ENCODE data around the gene SFRP2. TPM values are rescaled to one million over a fixed set of nuclear protein-coding genes. Genes with fewer than 3 reads are reported as not detected.

Gene SFRP2
- total and polyA plus RNA-seq, 4 donors = 0.08 to 0.09 TPM; not detected in 2

DNA sequence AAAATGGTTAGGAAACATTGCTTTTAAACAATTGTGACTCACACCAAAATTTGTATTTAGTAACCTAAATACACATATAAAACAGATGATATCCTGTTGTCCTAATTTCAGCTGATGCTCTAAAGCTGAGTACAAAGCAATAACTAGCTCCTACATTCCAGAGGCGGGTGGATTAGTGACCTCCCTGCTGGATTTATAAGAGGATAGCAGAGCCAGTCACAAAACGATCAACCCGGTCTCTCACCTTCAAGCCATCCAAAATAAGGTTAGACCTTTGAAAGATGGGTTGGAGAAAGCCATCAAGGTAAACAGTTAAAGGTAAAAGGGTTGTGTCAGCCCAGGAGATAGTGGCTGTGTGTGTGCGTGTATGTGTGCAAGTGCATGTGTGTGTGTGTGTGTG lies 43.2 kb upstream of the SFRP2 start:
- 76% methylated on average over 4 of the region's 4 CpGs for WGBS
- no peak overlapping the region for H3K4me3 ChIP-seq (ENCODE audit: low read depth in 1 of 3, low read length in 3 of 3)
- no peak for DNase-seq (ENCODE audit: low spot score)
- no peaks in the 10 kb centered on the region for H3K9me3 ChIP-seq (ENCODE audit: control insufficient read depth in 4 of 4, low read length in 3 of 4)
- no peak overlapping the region for H3K9ac ChIP-seq (ENCODE audit: low read depth in 1 of 2, low read length in 2 of 2)
- no peak for TF ChIP-seq JUND (IDR thresholded peaks at IDR 0.05)
- TF ChIP-seq SP1 (IDR thresholded peaks at IDR 0.05) = no peak
- TF ChIP-seq REST (IDR thresholded peaks at IDR 0.05) = no peak
- TF ChIP-seq, protein P1, sequence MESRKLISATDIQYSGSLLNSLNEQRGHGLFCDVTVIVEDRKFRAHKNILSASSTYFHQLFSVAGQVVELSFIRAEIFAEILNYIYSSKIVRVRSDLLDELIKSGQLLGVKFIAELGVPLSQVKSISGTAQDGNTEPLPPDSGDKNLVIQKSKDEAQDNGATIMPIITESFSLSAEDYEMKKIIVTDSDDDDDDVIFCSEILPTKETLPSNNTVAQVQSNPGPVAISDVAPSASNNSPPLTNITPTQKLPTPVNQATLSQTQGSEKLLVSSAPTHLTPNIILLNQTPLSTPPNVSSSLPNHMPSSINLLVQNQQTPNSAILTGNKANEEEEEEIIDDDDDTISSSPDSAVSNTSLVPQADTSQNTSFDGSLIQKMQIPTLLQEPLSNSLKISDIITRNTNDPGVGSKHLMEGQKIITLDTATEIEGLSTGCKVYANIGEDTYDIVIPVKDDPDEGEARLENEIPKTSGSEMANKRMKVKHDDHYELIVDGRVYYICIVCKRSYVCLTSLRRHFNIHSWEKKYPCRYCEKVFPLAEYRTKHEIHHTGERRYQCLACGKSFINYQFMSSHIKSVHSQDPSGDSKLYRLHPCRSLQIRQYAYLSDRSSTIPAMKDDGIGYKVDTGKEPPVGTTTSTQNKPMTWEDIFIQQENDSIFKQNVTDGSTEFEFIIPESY (IDR thresholded peaks at IDR 0.05) = no peak
- TF ChIP-seq, protein P2, sequence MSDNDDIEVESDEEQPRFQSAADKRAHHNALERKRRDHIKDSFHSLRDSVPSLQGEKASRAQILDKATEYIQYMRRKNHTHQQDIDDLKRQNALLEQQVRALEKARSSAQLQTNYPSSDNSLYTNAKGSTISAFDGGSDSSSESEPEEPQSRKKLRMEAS (IDR thresholded peaks at IDR 0.05) = no peak
- TF ChIP-seq HNF4A (conservative IDR thresholded peaks at IDR 0.05) = no peak
- TF ChIP-seq RAD21 (IDR thresholded peaks at IDR 0.05) = no peak
- TF ChIP-seq TAF1 (conservative IDR thresholded peaks at IDR 0.05) = no peak
- TF ChIP-seq NR2F2 (IDR thresholded peaks at IDR 0.05) = no peak
- no peak for TF ChIP-seq YY1 (IDR thresholded peaks at IDR 0.05)
- TF ChIP-seq HNF4G (IDR thresholded peaks at IDR 0.05) = no peak
- TF ChIP-seq GABPA (IDR thresholded peaks at IDR 0.05 in 1 of 2, conservative IDR thresholded peaks at IDR 0.05 in 1 of 2) = no peak
- TF ChIP-seq FOXA2 (IDR thresholded peaks at IDR 0.05) = no peak
- TF ChIP-seq FOXA1 (IDR thresholded peaks at IDR 0.05) = no peak
- TF ChIP-seq, protein P3, sequence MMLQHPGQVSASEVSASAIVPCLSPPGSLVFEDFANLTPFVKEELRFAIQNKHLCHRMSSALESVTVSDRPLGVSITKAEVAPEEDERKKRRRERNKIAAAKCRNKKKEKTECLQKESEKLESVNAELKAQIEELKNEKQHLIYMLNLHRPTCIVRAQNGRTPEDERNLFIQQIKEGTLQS (IDR thresholded peaks at IDR 0.05) = no peak
- no peak for TF ChIP-seq CTCF (IDR thresholded peaks at IDR 0.05; ENCODE audit: low read depth, low read length, missing input control)
- no peak for TF ChIP-seq EGR1 (IDR thresholded peaks at IDR 0.05; ENCODE audit: low read depth in 2 of 2)
- TF ChIP-seq RXRA (IDR thresholded peaks at IDR 0.05) = no peak
- H3K4me1 ChIP-seq (ENCODE audit: control insufficient read depth in 4 of 4, insufficient read depth in 4 of 4, low read length in 3 of 4) = no peaks in the 10 kb centered on the region
- H3K36me3 ChIP-seq (ENCODE audit: control insufficient read depth in 4 of 4, insufficient read depth in 3 of 4, low read depth in 1 of 4, low read length in 3 of 4) = no peaks in the 10 kb centered on the region
- H3K27ac ChIP-seq (ENCODE audit: low read depth in 1 of 2, low read length in 2 of 2) = no peak overlapping the region
- peaks cover 0 to 4% (median 0%) of the 10 kb centered on the region in 4 donors for H3K27me3 ChIP-seq (ENCODE audit: control insufficient read depth in 4 of 4, insufficient read depth in 4 of 4, low read length in 3 of 4)
